RPMI7951 (cell line): ENCODE results near the gene PDS5A. TPM values are rescaled to one million over a fixed set of nuclear protein-coding genes. Genes with fewer than 3 reads are reported as not detected.
"Not testable (repeated sequence)": the region's sequence is repeated elsewhere in the genome, so short reads cannot be mapped to it uniquely, and the experiment has no call there.

ENCODE experiments used
- DNase-seq: peaks from one replicate; pipeline ENCODE4 v3.0.0-alpha.2; 2012; ENCODE audit warnings: low read depth
- total RNA-seq: library from RNA; depleted of rRNA; stranded (reverse); fragments of >200 nt; shearing (Covaris generic); gene quantifications from 2 replicates; pipeline ENCODE4 v1.2.3, GENCODE V29; 2014

The PDS5A gene
- total RNA-seq, 1 experiment from 2014 or later = 47.7 TPM

DNA sequence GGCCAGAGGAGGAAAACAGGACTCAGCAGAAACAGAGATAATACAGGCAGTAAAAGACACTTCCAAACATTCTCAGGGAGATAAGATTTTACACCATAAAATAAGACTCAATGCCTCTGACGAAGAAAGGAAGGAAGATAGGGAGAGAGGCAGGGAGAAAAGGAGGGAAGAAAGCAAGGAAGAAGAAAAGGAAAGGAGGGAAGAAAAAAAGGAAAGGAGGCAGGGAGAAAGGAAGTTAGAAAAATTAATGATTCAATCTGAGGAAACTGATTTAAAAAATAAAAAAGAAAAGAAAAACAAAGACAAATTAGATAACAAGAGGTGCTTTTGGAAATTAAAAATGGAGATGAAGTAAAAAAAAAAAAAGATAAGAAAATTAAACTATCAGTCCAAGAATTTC is 72.1 kb downstream of the PDS5A start:
- no peak for DNase-seq

GRCh38 chr4:39905019-39905418 is 72.7 kb downstream of the PDS5A start:
- not testable (repeated sequence) for DNase-seq

DNA sequence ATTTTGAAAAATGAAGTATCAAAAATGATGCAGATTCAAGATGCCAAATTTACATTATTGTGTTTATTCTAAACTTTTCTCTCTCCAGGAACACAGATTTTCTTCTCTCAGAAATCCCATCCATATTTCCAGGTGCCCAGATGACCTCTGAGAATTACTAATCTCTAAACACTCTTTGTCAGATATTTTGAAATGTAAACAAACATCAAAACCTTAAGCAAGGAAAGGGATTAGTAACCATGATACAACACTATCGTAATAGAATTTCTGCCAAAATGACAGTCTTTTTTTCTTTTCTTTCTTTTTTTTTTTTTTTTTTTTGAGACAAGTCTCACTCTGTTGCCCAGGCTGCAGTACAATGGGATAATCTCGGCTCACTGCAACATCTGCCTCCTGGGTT is 76.7 kb downstream of the PDS5A start:
- DNase-seq = no peak

GRCh38 chr4:39899291-39899690 is 78.4 kb downstream of the PDS5A start:
- no peak for DNase-seq

- no peak for DNase-seq
These were observed 79.7 kb downstream of the PDS5A start for GRCh38 chr4:39898015-39898414.

GRCh38 chr4:39893693-39894072 is 84.0 kb downstream of the PDS5A start:
- DNase-seq = no peak

GRCh38 chr4:39892988-39893692 is 84.6 kb downstream of the PDS5A start:
- DNase-seq = no peak

- no peak for DNase-seq
These were observed 88.5 kb downstream of the PDS5A start for GRCh38 chr4:39889226-39889625.

DNA sequence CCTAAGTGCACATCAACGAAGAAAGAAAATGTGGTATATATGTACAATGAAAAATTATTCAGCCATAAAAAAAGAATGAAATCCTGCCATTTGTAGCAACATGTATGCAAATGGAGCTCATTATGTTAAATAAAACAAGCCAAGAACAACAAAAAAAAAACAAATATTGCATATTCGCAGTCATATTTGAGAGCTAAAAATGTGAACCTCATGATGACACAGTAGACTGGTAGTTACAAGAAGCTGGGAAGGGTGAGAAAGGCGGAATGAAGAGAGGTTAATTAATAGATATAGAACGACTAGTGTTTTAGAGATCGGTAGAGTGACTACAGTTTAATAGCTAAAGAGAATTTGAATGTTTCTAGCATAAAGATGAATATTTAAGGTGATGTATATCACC is 89.2 kb downstream of the PDS5A start:
- DNase-seq = no peak

DNA sequence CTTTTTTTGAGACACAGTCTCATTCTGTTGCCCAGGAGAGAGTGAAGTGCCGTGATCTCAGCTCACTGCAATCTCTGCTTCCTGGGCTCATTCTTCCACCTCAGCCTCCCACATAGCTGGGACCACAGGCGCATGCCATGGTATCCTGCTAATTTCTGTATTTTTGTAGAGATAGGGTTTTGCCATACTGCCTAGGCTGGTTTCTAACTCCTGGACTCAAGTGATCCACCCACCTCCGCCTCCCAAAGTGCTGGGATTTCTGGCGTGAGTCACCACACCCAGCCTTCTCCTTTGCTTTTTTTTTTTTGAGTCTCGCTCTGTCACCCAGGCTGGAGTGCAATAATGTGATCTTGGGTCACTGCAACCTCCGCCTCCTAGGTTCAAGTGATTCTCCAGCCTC is 94.1 kb downstream of the PDS5A start:
- DNase-seq = no peak

- no peak for DNase-seq
These were observed 95.9 kb downstream of the PDS5A start for GRCh38 chr4:39881789-39882188.

DNA sequence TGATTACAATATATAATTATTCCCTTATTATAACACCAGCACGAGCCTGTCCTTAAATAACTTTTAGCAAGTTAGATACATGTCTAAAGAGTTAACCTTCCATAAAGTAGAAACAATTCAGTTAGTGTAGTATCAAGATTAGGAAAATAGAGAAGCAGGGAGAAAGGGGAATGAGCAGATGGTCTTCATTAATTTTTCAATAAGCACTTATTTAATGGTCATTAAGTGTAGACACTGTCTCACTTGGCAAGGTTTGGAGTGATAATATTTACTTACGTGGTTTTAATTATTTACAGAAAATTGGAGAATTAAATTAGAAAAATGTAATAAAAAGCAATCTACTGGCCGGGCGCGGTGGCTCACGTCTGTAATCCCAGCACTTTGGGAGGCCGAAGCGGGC is 99.7 kb downstream of the PDS5A start:
- no peak for DNase-seq

DNA sequence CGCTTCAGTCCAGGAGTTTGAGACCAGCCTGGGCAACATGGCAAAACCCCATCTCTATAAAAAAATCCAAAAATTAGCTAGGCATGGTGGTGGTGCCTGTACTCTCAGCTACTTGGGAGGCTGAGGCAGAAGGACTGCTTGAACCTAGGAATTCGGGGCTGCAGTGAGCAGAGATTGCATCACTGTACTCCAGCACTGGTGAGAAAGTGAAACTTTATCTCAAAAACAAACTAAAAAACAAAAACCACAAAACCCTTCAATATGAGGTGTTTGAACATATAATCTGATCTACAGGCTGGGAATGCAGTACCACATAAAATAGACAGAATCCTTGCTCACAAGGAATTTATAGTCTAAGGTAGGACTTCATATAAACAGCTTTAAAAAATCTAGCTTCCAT is 103.9 kb downstream of the PDS5A start:
- no peak for DNase-seq

GRCh38 chr4:39865280-39865679 is 112.4 kb downstream of the PDS5A start:
- no peak for DNase-seq

- DNase-seq = no peak
These were observed 113.3 kb downstream of the PDS5A start for GRCh38 chr4:39864391-39864790.

DNA sequence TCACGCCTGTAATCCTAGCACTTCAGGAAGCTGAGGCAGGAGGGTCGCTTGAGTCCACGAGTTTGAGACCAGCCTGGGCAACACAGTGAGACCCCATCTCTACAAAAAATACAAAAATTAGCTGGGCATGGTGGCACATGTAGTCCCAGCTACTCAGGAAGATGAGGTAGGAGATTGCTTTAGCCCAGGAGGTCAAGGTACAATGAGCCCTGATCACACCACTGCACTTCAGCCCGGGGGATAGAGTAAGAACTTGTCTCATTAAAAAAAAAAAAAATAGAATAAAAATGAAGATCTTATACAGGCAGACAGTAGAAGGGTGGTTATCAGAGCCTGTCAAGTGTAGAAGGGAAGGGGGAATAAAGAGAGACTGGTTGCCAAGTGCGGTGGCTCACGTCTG is 116.9 kb downstream of the PDS5A start:
- DNase-seq = no peak

- peak; percentile 78 for DNase-seq
These were observed 121.7 kb downstream of the PDS5A start for GRCh38 chr4:39855909-39856512.

GRCh38 chr4:39852636-39853035 is 125.1 kb downstream of the PDS5A start:
- no peak for DNase-seq

- DNase-seq = no peak
These were observed 127.0 kb downstream of the PDS5A start for GRCh38 chr4:39850727-39851126.

DNA sequence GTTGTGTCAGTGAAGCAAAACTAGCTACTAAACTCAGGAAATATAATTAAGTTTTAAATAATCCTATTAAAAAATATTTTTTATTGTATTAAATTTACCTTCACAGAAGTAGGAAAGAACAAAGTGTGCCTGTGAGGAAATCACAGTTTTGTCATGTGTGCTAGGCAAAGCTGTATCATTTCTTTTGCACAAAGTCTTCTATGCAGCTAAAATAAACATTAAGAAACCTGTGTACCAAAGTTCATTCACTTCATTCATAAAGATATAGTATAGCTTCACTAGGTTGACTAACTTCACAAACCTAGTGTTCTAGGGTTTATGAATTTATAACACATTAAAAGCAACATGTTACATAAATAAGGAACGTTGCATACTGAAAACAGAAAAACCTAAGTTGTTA is 131.0 kb downstream of the PDS5A start:
- DNase-seq = no peak

DNA sequence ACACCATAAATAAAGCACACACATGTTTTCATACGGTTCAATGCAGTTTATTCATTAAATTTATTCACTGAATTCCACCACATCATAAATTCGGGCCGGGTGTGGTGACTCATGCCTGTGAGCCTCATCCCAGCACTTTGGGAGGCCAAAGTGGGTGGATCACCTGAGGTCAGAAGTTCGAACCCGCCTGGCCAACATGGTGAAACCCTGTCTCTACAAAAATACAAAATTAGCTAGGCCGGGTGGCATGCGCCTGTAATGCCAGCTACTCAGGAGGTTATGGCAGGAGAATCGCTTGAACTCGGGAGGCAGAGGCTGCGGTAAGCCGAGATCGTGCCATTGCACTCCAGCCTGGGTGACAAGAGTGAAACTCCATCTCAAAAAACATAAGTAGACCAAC is 131.6 kb downstream of the PDS5A start:
- DNase-seq = peak; percentile 31

GRCh38 chr4:39841894-39842293 is 135.8 kb downstream of the PDS5A start:
- DNase-seq = no peak

DNA sequence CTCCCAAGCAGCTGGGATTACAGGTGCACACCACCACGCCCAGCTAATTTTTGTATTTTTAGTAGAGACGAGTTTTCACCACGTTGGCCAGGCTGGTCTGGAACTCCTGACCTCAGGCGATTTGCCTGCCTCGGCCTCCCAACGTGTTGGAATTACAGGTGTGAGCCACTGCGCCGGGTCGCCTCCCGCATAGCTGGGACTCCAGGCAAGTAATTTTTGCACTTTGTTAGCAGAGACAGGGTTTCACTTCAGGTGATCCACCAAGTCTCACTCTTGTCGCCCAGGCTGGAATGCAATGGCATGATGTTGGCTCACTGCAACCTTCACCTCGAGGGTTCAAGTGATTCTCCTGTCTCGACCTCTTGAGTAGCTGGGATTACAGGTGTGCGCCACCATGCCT is 137.2 kb downstream of the PDS5A start:
- not testable (repeated sequence) for DNase-seq

- DNase-seq = no peak
These were observed 137.7 kb downstream of the PDS5A start for GRCh38 chr4:39840027-39840426.
